ENCODE measurements around the gene DOK7. TPM values are rescaled to one million over a fixed set of nuclear protein-coding genes. Genes with fewer than 3 reads are reported as not detected.

The DOK7 gene
- total and polyA plus RNA-seq, 2 donors, result 0.33 to 1.8 TPM

GRCh38 chr4:3424522-3425095 lies 38.5 kb upstream of the DOK7 start:
- WGBS, result 95% methylated on average over 20 of the region's 20 CpGs
- no peak overlapping the region for H3K4me3 ChIP-seq (ENCODE audit: low read length in 2 of 2)
- H3K36me3 ChIP-seq (ENCODE audit: control insufficient read depth in 2 of 2, insufficient read depth in 2 of 2, low read length in 1 of 2), result peaks cover 0 to 2% of the 10 kb centered on the region in 2 donors
- H3K27ac ChIP-seq (ENCODE audit: low read depth in 1 of 2, low read length in 1 of 2), result no peak overlapping the region
- DNase-seq (ENCODE audit: low read depth in 6 of 9, low spot score in 9 of 9), result no peak
- H3K4me1 ChIP-seq (ENCODE audit: control insufficient read depth in 2 of 2, insufficient read depth in 2 of 2, low read length in 2 of 2), result peaks cover 0 to 2% of the 10 kb centered on the region in 2 donors
- no peaks in the 10 kb centered on the region for H3K9me3 ChIP-seq (ENCODE audit: control insufficient read depth in 2 of 2, insufficient read depth in 1 of 2, low read length in 1 of 2)
- H3K27me3 ChIP-seq (ENCODE audit: control insufficient read depth in 2 of 2, insufficient read depth in 1 of 2, low read length in 1 of 2), result no peaks in the 10 kb centered on the region

GRCh38 chr4:3426465-3427133 lies 36.5 kb upstream of the DOK7 start:
- 97% methylated on average over 24 of the region's 24 CpGs for WGBS
- no peak overlapping the region for H3K27ac ChIP-seq (ENCODE audit: low read depth in 1 of 2, low read length in 1 of 2)
- peaks cover 0 to 2% of the 10 kb centered on the region in 2 donors for H3K36me3 ChIP-seq (ENCODE audit: control insufficient read depth in 2 of 2, insufficient read depth in 2 of 2, low read length in 1 of 2)
- H3K4me3 ChIP-seq (ENCODE audit: low read length in 2 of 2), result no peak overlapping the region
- H3K27me3 ChIP-seq (ENCODE audit: control insufficient read depth in 2 of 2, insufficient read depth in 1 of 2, low read length in 1 of 2), result no peaks in the 10 kb centered on the region
- H3K9me3 ChIP-seq (ENCODE audit: control insufficient read depth in 2 of 2, insufficient read depth in 1 of 2, low read length in 1 of 2), result no peaks in the 10 kb centered on the region
- H3K4me1 ChIP-seq (ENCODE audit: control insufficient read depth in 2 of 2, insufficient read depth in 2 of 2, low read length in 2 of 2), result peaks cover 0 to 4% of the 10 kb centered on the region in 2 donors
- no peak for DNase-seq (ENCODE audit: low read depth in 6 of 9, low spot score in 9 of 9)

- no peak overlapping the region for H3K27ac ChIP-seq (ENCODE audit: low read depth in 1 of 2, low read length in 1 of 2)
- no peak for DNase-seq (ENCODE audit: low read depth in 6 of 9, low spot score in 9 of 9)
- H3K36me3 ChIP-seq (ENCODE audit: control insufficient read depth in 2 of 2, insufficient read depth in 2 of 2, low read length in 1 of 2), result peaks cover 0 to 2% of the 10 kb centered on the region in 2 donors
- H3K27me3 ChIP-seq (ENCODE audit: control insufficient read depth in 2 of 2, insufficient read depth in 1 of 2, low read length in 1 of 2), result no peaks in the 10 kb centered on the region
- H3K9me3 ChIP-seq (ENCODE audit: control insufficient read depth in 2 of 2, insufficient read depth in 1 of 2, low read length in 1 of 2), result no peaks in the 10 kb centered on the region
- H3K4me1 ChIP-seq (ENCODE audit: control insufficient read depth in 2 of 2, insufficient read depth in 2 of 2, low read length in 2 of 2), result peaks cover 0 to 4% of the 10 kb centered on the region in 2 donors
- H3K4me3 ChIP-seq (ENCODE audit: low read length in 2 of 2), result no peak overlapping the region
- WGBS, result 96% methylated on average over 9 of the region's 9 CpGs
Measured at GRCh38 chr4:3427134-3427476, 36.0 kb upstream of the DOK7 start.

GRCh38 chr4:3427706-3428446 lies 35.2 kb upstream of the DOK7 start:
- no peak for DNase-seq (ENCODE audit: low read depth in 6 of 9, low spot score in 9 of 9)
- 98% methylated on average over 17 of the region's 17 CpGs for WGBS
- H3K4me1 ChIP-seq (ENCODE audit: control insufficient read depth in 2 of 2, insufficient read depth in 2 of 2, low read length in 2 of 2), result peaks cover 0 to 4% of the 10 kb centered on the region in 2 donors

GRCh38 chr4:3429651-3430050 lies 33.5 kb upstream of the DOK7 start:
- H3K4me3 ChIP-seq (ENCODE audit: low read length in 2 of 2), result no peak overlapping the region
- no peaks in the 10 kb centered on the region for H3K27me3 ChIP-seq (ENCODE audit: control insufficient read depth in 2 of 2, insufficient read depth in 1 of 2, low read length in 1 of 2)
- H3K36me3 ChIP-seq (ENCODE audit: control insufficient read depth in 2 of 2, insufficient read depth in 2 of 2, low read length in 1 of 2), result peaks cover 0 to 3% of the 10 kb centered on the region in 2 donors
- 92% methylated on average over 12 of the region's 12 CpGs for WGBS
- no peaks in the 10 kb centered on the region for H3K9me3 ChIP-seq (ENCODE audit: control insufficient read depth in 2 of 2, insufficient read depth in 1 of 2, low read length in 1 of 2)
- H3K27ac ChIP-seq (ENCODE audit: low read depth in 1 of 2, low read length in 1 of 2), result no peak overlapping the region
- DNase-seq (ENCODE audit: low read depth in 6 of 9, low spot score in 9 of 9), result no peak
- H3K4me1 ChIP-seq (ENCODE audit: control insufficient read depth in 2 of 2, insufficient read depth in 2 of 2, low read length in 2 of 2), result peaks cover 0 to 4% of the 10 kb centered on the region in 2 donors

More at GRCh38 chr4:3427706-3428446, 35.2 kb upstream of the DOK7 start:
- Histone ChIP-seq H3K27ac (ENCODE audit: low read depth in 1 of 2, low read length in 1 of 2) (no peak overlapping the region), H3K36me3 (ENCODE audit: control insufficient read depth in 2 of 2, insufficient read depth in 2 of 2, low read length in 1 of 2) (peaks cover 0 to 2% of the 10 kb centered on the region in 2 donors), H3K4me3 (ENCODE audit: low read length in 2 of 2) (no peak overlapping the region), H3K27me3 (ENCODE audit: control insufficient read depth in 2 of 2, insufficient read depth in 1 of 2, low read length in 1 of 2) (no peaks in the 10 kb centered on the region), H3K9me3 (ENCODE audit: control insufficient read depth in 2 of 2, insufficient read depth in 1 of 2, low read length in 1 of 2) (no peaks in the 10 kb centered on the region)

GRCh38 chr4:3430524-3430923 lies 32.6 kb upstream of the DOK7 start:
- Histone ChIP-seq H3K36me3 (ENCODE audit: control insufficient read depth in 2 of 2, insufficient read depth in 2 of 2, low read length in 1 of 2) (peaks cover 0 to 3% of the 10 kb centered on the region in 2 donors), H3K4me1 (ENCODE audit: control insufficient read depth in 2 of 2, insufficient read depth in 2 of 2, low read length in 2 of 2) (peaks cover 0 to 4% of the 10 kb centered on the region in 2 donors), H3K4me3 (ENCODE audit: low read length in 2 of 2) (no peak overlapping the region), H3K27ac (ENCODE audit: low read depth in 1 of 2, low read length in 1 of 2) (no peak overlapping the region), H3K9me3 (ENCODE audit: control insufficient read depth in 2 of 2, insufficient read depth in 1 of 2, low read length in 1 of 2) (no peaks in the 10 kb centered on the region), H3K27me3 (ENCODE audit: control insufficient read depth in 2 of 2, insufficient read depth in 1 of 2, low read length in 1 of 2) (no peaks in the 10 kb centered on the region)
- no peak for DNase-seq (ENCODE audit: low read depth in 6 of 9, low spot score in 9 of 9)
- 89% methylated on average over 21 of the region's 21 CpGs for WGBS

- Histone ChIP-seq H3K4me1 (ENCODE audit: control insufficient read depth in 2 of 2, insufficient read depth in 2 of 2, low read length in 2 of 2) (peaks cover 0 to 4% of the 10 kb centered on the region in 2 donors), H3K27me3 (ENCODE audit: control insufficient read depth in 2 of 2, insufficient read depth in 1 of 2, low read length in 1 of 2) (no peaks in the 10 kb centered on the region), H3K36me3 (ENCODE audit: control insufficient read depth in 2 of 2, insufficient read depth in 2 of 2, low read length in 1 of 2) (peaks cover 0 to 3% of the 10 kb centered on the region in 2 donors), H3K9me3 (ENCODE audit: control insufficient read depth in 2 of 2, insufficient read depth in 1 of 2, low read length in 1 of 2) (no peaks in the 10 kb centered on the region), H3K27ac (ENCODE audit: low read depth in 1 of 2, low read length in 1 of 2) (no peak overlapping the region), H3K4me3 (ENCODE audit: low read length in 2 of 2) (no peak overlapping the region)
- WGBS, result 96% methylated on average over 28 of the region's 28 CpGs
- no peak for DNase-seq (ENCODE audit: low read depth in 6 of 9, low spot score in 9 of 9)
Measured at GRCh38 chr4:3431446-3431993, 31.6 kb upstream of the DOK7 start.

- H3K27ac ChIP-seq (ENCODE audit: low read depth in 1 of 2, low read length in 1 of 2), result no peak overlapping the region
- no peaks in the 10 kb centered on the region for H3K9me3 ChIP-seq (ENCODE audit: control insufficient read depth in 2 of 2, insufficient read depth in 1 of 2, low read length in 1 of 2)
- peaks cover 0 to 3% of the 10 kb centered on the region in 2 donors for H3K36me3 ChIP-seq (ENCODE audit: control insufficient read depth in 2 of 2, insufficient read depth in 2 of 2, low read length in 1 of 2)
- H3K4me3 ChIP-seq (ENCODE audit: low read length in 2 of 2), result no peak overlapping the region
- H3K27me3 ChIP-seq (ENCODE audit: control insufficient read depth in 2 of 2, insufficient read depth in 1 of 2, low read length in 1 of 2), result no peaks in the 10 kb centered on the region
- DNase-seq (ENCODE audit: low read depth in 6 of 9, low spot score in 9 of 9), result no peak
- WGBS, result 95% methylated on average over 16 of the region's 16 CpGs
- H3K4me1 ChIP-seq (ENCODE audit: control insufficient read depth in 2 of 2, insufficient read depth in 2 of 2, low read length in 2 of 2), result peaks cover 0 to 4% of the 10 kb centered on the region in 2 donors
Measured at GRCh38 chr4:3432381-3432790, 30.7 kb upstream of the DOK7 start.

Measured in thymus (tissue), 11 donors.